HL-60 (cell line): ENCODE results near the gene TNK2.

Source experiments
- GABPA ChIP-seq: IDR thresholded peaks from 2 replicates; pipeline ENCODE4 v1.6.1; 2012; ENCODE audit warnings: low read depth
- TF ChIP-seq, protein P1 (sequence below): IDR thresholded peaks from one replicate; pipeline ENCODE4 v1.5.1; 2011; ENCODE audit warnings: low read length, control low read depth, inconsistent platforms; ENCODE audit not compliant: insufficient read depth
- TF ChIP-seq, protein P2 (sequence below): IDR thresholded peaks from 2 replicates; pipeline ENCODE4 v1.6.1; 2012; ENCODE audit warnings: low read depth; ENCODE audit not compliant: insufficient replicate concordance

DNA sequence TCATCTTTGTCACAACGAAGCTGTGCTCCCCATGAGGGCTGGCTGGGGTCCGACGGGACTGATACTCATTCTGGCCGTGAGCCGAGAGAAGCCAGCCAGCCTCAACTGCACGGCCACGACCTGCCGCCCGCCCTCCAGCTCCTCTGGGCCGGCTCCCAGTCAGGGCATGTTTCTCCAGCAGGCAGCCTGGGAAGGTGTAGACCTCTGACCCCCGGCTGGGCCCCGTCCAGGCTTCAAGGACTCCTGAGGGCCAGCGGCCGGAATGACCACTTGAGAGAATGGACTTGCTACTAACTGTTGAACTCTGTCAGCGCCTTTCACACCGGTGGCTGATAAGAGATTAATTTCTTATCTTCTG lies 78.5 kb downstream of the TNK2 start:
- TF ChIP-seq, protein P1, sequence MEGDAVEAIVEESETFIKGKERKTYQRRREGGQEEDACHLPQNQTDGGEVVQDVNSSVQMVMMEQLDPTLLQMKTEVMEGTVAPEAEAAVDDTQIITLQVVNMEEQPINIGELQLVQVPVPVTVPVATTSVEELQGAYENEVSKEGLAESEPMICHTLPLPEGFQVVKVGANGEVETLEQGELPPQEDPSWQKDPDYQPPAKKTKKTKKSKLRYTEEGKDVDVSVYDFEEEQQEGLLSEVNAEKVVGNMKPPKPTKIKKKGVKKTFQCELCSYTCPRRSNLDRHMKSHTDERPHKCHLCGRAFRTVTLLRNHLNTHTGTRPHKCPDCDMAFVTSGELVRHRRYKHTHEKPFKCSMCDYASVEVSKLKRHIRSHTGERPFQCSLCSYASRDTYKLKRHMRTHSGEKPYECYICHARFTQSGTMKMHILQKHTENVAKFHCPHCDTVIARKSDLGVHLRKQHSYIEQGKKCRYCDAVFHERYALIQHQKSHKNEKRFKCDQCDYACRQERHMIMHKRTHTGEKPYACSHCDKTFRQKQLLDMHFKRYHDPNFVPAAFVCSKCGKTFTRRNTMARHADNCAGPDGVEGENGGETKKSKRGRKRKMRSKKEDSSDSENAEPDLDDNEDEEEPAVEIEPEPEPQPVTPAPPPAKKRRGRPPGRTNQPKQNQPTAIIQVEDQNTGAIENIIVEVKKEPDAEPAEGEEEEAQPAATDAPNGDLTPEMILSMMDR: no peak
- no peak for TF ChIP-seq GABPA
- TF ChIP-seq, protein P2, sequence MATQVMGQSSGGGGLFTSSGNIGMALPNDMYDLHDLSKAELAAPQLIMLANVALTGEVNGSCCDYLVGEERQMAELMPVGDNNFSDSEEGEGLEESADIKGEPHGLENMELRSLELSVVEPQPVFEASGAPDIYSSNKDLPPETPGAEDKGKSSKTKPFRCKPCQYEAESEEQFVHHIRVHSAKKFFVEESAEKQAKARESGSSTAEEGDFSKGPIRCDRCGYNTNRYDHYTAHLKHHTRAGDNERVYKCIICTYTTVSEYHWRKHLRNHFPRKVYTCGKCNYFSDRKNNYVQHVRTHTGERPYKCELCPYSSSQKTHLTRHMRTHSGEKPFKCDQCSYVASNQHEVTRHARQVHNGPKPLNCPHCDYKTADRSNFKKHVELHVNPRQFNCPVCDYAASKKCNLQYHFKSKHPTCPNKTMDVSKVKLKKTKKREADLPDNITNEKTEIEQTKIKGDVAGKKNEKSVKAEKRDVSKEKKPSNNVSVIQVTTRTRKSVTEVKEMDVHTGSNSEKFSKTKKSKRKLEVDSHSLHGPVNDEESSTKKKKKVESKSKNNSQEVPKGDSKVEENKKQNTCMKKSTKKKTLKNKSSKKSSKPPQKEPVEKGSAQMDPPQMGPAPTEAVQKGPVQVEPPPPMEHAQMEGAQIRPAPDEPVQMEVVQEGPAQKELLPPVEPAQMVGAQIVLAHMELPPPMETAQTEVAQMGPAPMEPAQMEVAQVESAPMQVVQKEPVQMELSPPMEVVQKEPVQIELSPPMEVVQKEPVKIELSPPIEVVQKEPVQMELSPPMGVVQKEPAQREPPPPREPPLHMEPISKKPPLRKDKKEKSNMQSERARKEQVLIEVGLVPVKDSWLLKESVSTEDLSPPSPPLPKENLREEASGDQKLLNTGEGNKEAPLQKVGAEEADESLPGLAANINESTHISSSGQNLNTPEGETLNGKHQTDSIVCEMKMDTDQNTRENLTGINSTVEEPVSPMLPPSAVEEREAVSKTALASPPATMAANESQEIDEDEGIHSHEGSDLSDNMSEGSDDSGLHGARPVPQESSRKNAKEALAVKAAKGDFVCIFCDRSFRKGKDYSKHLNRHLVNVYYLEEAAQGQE: no peak
